ENCODE results near the gene RAD18.

- no peak for TF ChIP-seq CTCF (IDR thresholded peaks at IDR 0.05; ENCODE audit: low read length)
- TF ChIP-seq EZH2 (optimal IDR thresholded peaks at IDR 0.05; ENCODE audit: low read depth, low read length), result no peak
These were observed 928 bp downstream of the RAD18 start for GRCh38 chr3:8962226-8962861.
